ENCODE measurements around the gene RPUSD4.
A peak's percentile ranks its signal among the peaks of the same experiment; 100 is the strongest.

The RPUSD4 gene

GRCh38 chr11:126210871-126211235, 597 bp downstream of the RPUSD4 start:
- DNase-seq = no peak

- DNase-seq = no peak
Measured at GRCh38 chr11:126207896-126208295, 3.6 kb downstream of the RPUSD4 start.

- no peak for DNase-seq
Measured at GRCh38 chr11:126205359-126205758, 6.1 kb downstream of the RPUSD4 start.

- no peak for DNase-seq
Measured at GRCh38 chr11:126202646-126203359, 8.6 kb downstream of the RPUSD4 start.

GRCh38 chr11:126198648-126199047, 12.8 kb downstream of the RPUSD4 start:
- DNase-seq = no peak

DNA sequence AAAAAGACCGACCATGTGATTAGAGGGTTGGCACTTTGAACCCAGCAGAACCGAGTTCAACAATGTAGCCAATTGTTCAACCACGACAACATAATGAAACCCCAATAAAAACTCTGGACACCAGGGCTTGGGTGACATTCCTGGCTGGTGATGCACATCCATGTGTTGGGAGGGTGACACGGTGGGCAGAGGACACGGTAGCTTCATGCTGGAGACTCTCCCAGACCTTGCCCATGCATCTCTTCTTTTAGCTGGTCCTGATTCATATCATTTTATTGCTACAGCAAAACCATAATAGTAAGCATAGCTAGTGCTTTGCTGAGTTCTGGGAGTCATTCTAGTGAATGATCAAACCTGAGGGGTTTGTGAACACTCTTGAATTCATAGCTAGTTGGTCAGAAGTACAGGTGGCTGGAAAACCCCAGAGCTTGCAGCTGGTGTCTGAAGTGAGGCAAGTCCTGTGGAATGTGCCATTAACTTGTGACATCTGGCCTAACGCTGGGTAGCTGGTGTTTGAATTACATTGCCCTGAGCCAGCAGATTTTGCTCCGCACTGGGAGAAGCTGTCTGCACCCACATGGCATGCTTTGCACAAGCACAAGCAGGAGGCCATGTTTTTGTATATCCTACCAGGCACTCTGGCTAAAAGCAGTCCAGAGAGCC, 14.0 kb downstream of the RPUSD4 start:
- DNase-seq = no peak

GRCh38 chr11:126195119-126195518, 16.3 kb downstream of the RPUSD4 start:
- no peak for DNase-seq

- peak in 1 of 2 experiments; percentile 16 for DNase-seq
Measured at GRCh38 chr11:126194121-126194543, 17.3 kb downstream of the RPUSD4 start.

GRCh38 chr11:126193038-126193478, 18.4 kb downstream of the RPUSD4 start:
- DNase-seq = no peak

GRCh38 chr11:126192361-126192760, 19.1 kb downstream of the RPUSD4 start:
- no peak for DNase-seq

DNA sequence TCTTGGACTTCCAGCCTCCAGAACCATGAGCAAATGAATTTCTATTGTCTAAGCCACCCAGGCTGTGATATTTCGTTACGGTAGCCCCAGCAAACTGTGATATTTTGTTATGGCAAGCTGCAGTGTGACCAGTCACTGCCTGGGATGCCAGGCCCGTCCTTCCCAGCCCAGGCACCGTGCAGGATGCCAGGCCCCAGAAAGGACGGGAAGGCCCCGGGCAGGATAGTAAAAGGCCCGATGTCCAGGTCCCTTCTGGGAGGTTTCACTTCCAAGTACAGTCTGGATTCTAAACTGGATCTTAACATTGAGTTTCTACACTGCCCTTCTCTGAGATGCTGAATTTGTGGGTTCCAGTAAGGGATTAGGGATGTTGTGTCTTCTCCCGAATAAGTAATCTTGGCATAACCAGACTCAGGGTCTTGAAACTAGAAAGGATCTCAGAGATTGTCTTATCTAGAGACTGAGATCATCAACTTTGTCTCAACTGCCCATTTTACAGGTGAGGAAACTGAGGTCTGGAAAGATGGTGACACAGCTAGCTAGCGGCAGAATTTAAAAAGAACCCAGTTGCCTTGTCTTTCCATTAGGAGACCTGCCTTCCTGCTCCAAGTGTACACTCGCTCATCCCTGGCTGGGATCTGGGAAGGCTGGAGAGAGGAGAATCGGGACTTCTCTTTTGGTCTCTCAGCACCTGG, 19.9 kb downstream of the RPUSD4 start:
- no peak for DNase-seq

DNA sequence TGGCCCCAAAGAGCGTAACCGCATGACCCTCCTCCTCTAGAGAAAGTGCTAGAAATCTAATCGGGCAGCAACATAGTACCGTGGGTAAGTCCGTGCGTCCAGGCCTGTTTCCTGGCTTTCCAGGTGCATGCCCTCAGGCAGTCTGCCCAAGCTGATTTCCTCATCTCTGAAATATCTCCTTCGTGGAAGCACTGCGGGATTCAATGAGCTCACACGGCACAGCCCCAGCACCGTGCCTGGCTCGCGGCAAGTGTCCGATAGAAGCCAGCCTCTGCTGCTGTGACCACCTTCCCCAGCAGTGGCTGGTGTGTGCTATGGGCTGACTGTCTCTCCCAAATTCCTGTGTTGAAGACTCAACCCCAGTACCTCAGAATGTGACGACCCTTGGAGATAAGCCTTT, 20.7 kb downstream of the RPUSD4 start:
- no peak for DNase-seq

- no peak for DNase-seq
Measured at GRCh38 chr11:126189109-126189929, 22.1 kb downstream of the RPUSD4 start.

DNA sequence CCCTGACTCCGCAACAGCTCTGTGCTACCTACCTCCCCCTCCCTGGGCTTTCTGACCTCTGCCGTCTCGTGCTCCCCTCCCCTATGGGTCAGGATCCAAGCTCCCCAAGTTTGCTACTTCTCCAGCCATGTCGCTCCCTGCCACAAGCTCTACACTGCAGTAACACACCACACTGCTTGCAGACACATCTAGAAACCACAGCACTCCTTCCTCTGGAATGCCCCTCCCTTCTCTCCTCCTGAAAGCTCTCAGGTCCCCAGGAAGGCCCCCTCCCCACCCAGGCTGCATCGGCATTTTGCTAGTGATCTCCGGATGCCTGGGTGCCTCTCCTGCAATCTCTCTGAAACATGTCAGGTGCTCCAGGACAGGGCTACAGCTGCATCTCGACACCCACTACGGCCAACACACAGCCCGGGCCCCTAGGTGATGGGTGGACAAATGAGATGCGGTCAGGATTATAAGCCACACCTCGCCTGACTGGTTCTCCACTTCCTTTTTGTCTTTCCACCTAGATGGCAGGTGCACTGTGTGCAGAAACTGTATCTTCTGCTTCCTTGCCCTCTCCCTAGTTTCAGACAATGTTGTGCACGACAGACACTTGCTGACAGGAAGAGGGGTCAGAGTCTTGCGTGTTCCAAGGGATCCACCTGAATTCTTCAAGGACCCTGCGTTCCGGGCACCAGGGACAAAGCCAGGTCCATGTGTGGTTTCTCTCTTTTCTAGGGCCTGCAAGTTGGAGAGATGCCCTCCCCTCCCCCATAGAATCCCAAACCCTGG, 22.9 kb downstream of the RPUSD4 start:
- DNase-seq = no peak

DNA sequence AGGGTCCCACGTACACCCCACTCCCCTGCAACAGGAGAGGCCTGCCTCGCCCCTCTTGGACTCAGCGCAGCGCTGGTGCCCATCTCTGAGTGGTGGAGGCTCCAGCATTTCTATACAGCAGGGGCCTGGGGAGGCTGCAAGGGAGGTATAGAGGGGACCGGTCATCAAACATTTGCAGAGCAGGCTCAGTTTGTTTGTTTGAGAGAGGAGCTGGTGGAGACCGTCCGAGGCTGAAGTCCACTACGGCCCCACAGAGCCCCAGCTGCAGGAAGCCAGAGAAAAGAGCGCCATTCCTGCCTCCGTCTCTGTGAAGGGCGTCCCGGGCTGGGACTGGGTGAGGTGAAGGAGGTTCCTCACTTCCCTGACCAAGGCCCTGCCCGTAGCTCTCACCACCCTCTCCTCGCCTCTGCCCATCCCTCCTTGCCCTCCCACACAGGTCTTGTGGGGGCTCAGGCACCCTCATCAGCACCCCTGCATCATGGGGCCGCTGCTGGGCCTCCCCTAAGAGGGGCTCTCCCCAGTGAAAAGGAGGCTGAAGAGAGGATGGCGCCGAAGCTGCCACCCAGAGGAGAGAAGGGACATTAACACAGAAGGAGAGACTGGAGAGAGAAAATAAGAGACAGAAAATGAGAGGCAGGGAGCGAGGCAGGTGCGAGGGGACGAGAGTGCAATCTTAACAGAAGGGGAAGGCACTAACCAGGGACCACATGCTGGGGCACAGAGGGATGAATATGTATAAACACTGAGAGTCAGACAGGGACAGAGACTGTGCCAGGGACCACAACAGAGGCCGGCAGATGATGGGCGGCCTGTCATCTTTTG, 24.5 kb downstream of the RPUSD4 start:
- no peak for DNase-seq

DNA sequence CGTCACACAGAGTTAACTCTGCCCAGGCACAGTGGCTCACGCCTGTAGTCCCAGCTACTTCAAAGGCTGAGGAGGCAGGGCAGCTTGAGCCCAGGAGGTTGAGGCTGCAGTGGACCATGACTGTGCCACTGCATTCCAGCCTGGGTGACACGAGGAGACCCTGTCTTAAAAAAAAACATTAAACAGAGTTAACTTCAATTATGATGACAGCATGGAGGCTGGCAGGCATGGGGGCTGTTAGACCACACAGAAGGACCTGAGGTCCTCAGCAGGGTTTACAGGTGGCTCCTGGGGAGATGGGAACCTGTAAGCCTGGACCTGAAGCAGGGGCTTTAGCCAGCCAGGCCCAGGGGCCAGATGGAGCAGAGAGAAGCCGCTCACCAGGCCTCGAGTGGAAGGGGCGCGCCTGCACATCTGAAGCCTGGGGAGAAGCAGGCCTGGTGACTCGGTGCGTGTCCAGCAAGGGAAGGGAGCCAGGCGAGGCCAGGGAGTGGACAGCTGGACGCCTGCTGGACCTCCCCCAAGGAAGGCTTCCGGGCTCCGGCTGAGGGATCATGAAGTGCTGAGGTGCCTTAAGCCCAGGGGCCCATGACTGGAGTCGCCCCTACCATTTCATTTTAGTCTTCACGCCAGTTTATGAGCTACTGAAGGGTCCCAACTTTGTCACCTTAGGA, 25.3 kb downstream of the RPUSD4 start:
- DNase-seq = no peak

DNA sequence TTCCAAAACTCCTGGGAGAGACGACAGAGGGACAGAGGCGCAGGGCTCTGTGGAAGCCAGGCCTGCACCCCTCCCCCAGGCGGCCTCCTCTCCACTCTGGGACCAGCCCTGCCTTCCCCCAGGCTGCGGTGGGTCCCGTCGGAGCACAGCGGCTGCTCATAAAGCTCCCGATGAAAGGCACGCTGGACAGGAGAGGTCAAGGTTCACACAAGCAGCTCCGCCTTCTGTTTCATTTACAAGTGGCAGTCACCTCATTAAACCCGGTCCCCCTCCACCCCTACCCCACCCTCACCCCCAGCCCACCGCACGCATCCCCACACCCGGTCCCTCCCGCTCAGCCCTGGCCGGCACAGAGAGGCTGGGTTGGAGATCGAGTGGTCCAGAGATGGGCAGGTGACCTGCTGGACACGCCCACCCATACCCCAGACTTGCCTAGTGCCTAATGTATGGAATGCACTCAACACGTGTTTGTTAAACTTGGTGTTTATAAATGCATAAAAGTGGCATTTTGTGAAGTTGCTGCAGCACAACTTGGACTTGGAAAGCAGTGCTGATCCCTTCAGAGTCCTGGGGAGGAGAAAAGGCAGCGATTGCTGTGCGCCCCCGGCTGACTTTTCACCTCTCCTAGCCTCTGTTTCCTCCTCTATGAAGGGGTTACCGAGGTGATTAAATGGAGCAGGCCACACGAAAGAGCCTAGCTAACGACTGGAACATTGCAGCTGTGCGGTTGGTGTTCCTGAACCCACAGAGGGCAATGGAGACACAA, 26.0 kb downstream of the RPUSD4 start:
- DNase-seq = no peak

DNA sequence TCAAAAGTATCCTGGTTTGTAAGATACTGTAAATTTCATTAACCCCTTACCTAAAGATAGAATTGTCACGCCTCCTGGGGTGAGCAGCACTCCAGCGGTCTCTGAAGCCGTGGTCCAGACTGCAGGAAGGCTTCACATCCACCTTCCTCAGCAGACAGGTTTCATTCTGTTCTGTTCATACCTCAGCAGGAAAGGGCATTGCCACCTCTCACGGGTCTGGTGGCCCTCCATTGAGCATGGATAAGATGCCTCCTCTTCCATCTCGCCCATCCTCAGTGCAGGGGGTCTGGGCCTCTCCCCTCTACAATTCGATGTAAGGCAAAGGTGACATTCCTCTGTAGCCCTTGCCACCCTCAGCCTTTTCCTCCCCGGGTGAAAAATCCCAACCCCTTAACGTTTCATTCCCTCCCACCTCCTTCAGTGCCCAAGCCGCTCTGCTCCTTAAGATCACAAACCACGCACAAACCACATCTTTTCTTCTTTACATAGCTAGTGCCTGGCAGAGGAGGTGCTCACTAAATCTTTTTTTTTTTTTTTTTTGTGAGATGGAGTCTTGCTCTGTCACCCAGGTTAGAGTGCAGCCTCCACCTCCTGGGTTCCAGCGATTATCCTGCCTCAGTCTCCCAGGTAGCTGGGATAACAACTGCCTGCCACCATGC, 28.5 kb downstream of the RPUSD4 start:
- no peak for DNase-seq

- DNase-seq = no peak
Measured at GRCh38 chr11:126181939-126182730, 29.3 kb downstream of the RPUSD4 start.

Measured in stimulated activated CD4-positive, alpha-beta T cell treated with anti-CD3 and anti-CD28 coated beads, Interleukin-4, amount 100 ng/mL, for 4 hours (primary cell).